Activated CD4-positive, alpha-beta T cell treated with anti-CD3 and anti-CD28 coated beads for 1 hour (primary cell): ENCODE measurements around the gene CDKN2AIP.

Experiments used
- DNase-seq: peaks from one replicate; pipeline ENCODE4 v3.0.0-alpha.2; 2020

Gene CDKN2AIP

GRCh38 chr4:183444214-183445096, at the start of gene CDKN2AIP:
Gene CDKN2AIP, plus strand, starts transcription at chr4:183444636. Its CDS starts 162 bp downstream, at chr4:183444798.
- DNase-seq: peak; percentile 92

- DNase-seq: no peak
These were observed 49.0 kb upstream of the CDKN2AIP start for GRCh38 chr4:183395395-183395794.

- DNase-seq: no peak
These were observed 48.2 kb upstream of the CDKN2AIP start for GRCh38 chr4:183396227-183396637.

- no peak for DNase-seq
These were observed 46.6 kb upstream of the CDKN2AIP start for GRCh38 chr4:183397741-183398297.

GRCh38 chr4:183398298-183399125, 45.9 kb upstream of the CDKN2AIP start:
- peak; percentile 49 for DNase-seq

- DNase-seq: no peak
These were observed 45.3 kb upstream of the CDKN2AIP start for GRCh38 chr4:183399126-183399522.

GRCh38 chr4:183399616-183400015, 44.8 kb upstream of the CDKN2AIP start:
- DNase-seq: no peak

- no peak for DNase-seq
These were observed 44.4 kb upstream of the CDKN2AIP start for GRCh38 chr4:183400035-183400434.

- DNase-seq: no peak
These were observed 43.0 kb upstream of the CDKN2AIP start for GRCh38 chr4:183401473-183401872.

GRCh38 chr4:183402771-183403170, 41.7 kb upstream of the CDKN2AIP start:
- no peak for DNase-seq

- no peak for DNase-seq
These were observed 41.0 kb upstream of the CDKN2AIP start for GRCh38 chr4:183403486-183403885.

- DNase-seq: no peak
These were observed 40.5 kb upstream of the CDKN2AIP start for GRCh38 chr4:183403961-183404360.

GRCh38 chr4:183405303-183405702, 39.1 kb upstream of the CDKN2AIP start:
- DNase-seq: no peak

- DNase-seq: peak; percentile 81
These were observed 37.3 kb upstream of the CDKN2AIP start for GRCh38 chr4:183407128-183407585.

- DNase-seq: no peak
These were observed 36.6 kb upstream of the CDKN2AIP start for GRCh38 chr4:183407635-183408464.

- no peak for DNase-seq
These were observed 35.6 kb upstream of the CDKN2AIP start for GRCh38 chr4:183408796-183409195.

GRCh38 chr4:183409483-183409882, 35.0 kb upstream of the CDKN2AIP start:
- DNase-seq: no peak

- DNase-seq: no peak
These were observed 34.5 kb upstream of the CDKN2AIP start for GRCh38 chr4:183409934-183410333.

GRCh38 chr4:183411291-183411861, 33.1 kb upstream of the CDKN2AIP start:
- no peak for DNase-seq

- no peak for DNase-seq
These were observed 31.6 kb upstream of the CDKN2AIP start for GRCh38 chr4:183412821-183413220.

- DNase-seq: no peak
These were observed 30.9 kb upstream of the CDKN2AIP start for GRCh38 chr4:183413234-183414200.
